HepG2 (cell line): ENCODE measurements around the gene HOXB2. TPM values are rescaled to one million over a fixed set of nuclear protein-coding genes. Genes with fewer than 3 reads are reported as not detected.

Experiments used
- ATAC-seq: fragments of 200-7000 bp; cut with Tn5 transposase; 3 replicates; pipeline ENCODE4 v1.9.1; 2020; ENCODE audit warnings: mild to moderate bottlenecking, moderate library complexity
- BruUV-seq: library from RNA; stranded (reverse); fragments of 400-500 nt; replicated peaks from 2 replicates; lab custom pipeline; 2021; lab: Mats Ljungman, UMichigan
- CTCF ChIA-PET: fragments of 300-600 bp; formaldehyde crosslinking; extraction: SDS; loops from one replicate; lab custom pipeline; 2021; ENCODE audit warnings: low total read pairs, inconsistent platforms, low intra/inter-chr PET ratio; lab: Yijun Ruan, JAX
- POLR2A ChIA-PET: fragments of 350-600 bp; sonication (Branson Sonifier 250); formaldehyde crosslinking; loops from one replicate; lab custom pipeline; 2020; ENCODE audit warnings: antibody characterized with exemption, inconsistent platforms; lab: Yijun Ruan, JAX
- DNase-seq: peaks from one replicate; pipeline ENCODE4 v3.0.0-alpha.2; 2015; ENCODE audit warnings: low spot score
- FAIRE-seq: peaks from 3 replicates; lab custom pipeline; 2011; peaks lifted over from hg19 to GRCh38; lab: Jason Lieb, UNC
- H2AFZ ChIP-seq: one replicate; pipeline ENCODE4 v1.6.1; 2011; ENCODE audit warnings: low read length, inconsistent platforms
- H3K27ac ChIP-seq: fragments of 300-600 bp; 3 replicates; pipeline ENCODE4 v1.8.0; 2011; ENCODE audit warnings: mixed run types, mild to moderate bottlenecking, mixed read lengths, low read length, inconsistent platforms; ENCODE audit not compliant: insufficient read depth; ENCODE audit errors: extremely low read length
- H3K27me3 ChIP-seq, 2 experiments: fragments of 200-600 bp in 1 of 2; 2 replicates in 1 of 2; 3 replicates in 1 of 2; pipeline versions ENCODE4 v1.6.0 to v1.8.0; 2011; ENCODE audit warnings: low read length in 2 of 2, mild to moderate bottlenecking in 2 of 2, moderate library complexity in 2 of 2, inconsistent platforms in 1 of 2; ENCODE audit not compliant: insufficient read depth in 2 of 2, control insufficient read depth in 1 of 2
- H3K36me3 ChIP-seq, 2 experiments: fragments of 200-600 bp in 1 of 2; replicated peaks in 1 of 2; 2 replicates in 1 of 2; 3 replicates in 1 of 2; pipeline versions ENCODE4 v1.5.1 to v1.8.0; 2011; ENCODE audit warnings: low read length in 2 of 2, inconsistent platforms in 1 of 2; ENCODE audit not compliant: insufficient read depth in 2 of 2, control insufficient read depth in 1 of 2
- H3K4me1 ChIP-seq: 2 replicates; pipeline ENCODE4 v1.5.1; 2012; ENCODE audit warnings: low read length, inconsistent platforms; ENCODE audit not compliant: insufficient read depth
- H3K4me2 ChIP-seq: 2 replicates; pipeline ENCODE4 v1.6.0; 2011; ENCODE audit warnings: low read depth, low read length, inconsistent platforms
- H3K4me3 ChIP-seq, 3 experiments: fragments of 200-600 bp in 1 of 3; sonication (generic), shearing (Covaris generic) in 1 of 3; replicated peaks in 1 of 3; 2 replicates each; pipeline ENCODE4 v1.5.1; 2011 to 2016; ENCODE audit warnings: low read length in 3 of 3, inconsistent platforms in 2 of 3, low read depth in 2 of 3, mild to moderate bottlenecking in 2 of 3, control low read depth in 1 of 3, mixed read lengths in 1 of 3; ENCODE audit not compliant: insufficient read depth in 1 of 3
- H3K79me2 ChIP-seq: one replicate; pipeline ENCODE4 v1.6.1; 2011; ENCODE audit warnings: low read length, inconsistent platforms; ENCODE audit not compliant: insufficient read depth
- H3K9ac ChIP-seq: 2 replicates; pipeline ENCODE4 v1.6.0; 2011; ENCODE audit warnings: mild to moderate bottlenecking, low read depth, low read length, inconsistent platforms; ENCODE audit not compliant: insufficient read depth
- H3K9me3 ChIP-seq: 2 replicates; pipeline ENCODE4 v1.5.1; 2012; ENCODE audit warnings: mild to moderate bottlenecking, low read length
- H4K20me1 ChIP-seq: 2 replicates; pipeline ENCODE4 v1.6.0; 2011; ENCODE audit warnings: inconsistent platforms, mild to moderate bottlenecking, low read length, moderate library complexity; ENCODE audit not compliant: insufficient read depth
- CTCF ChIP-seq: sonication (generic); formaldehyde crosslinking; IDR thresholded peaks from 2 replicates; pipeline ENCODE4 v1.5.0; 2020; ENCODE audit warnings: mild to moderate bottlenecking, missing genetic modification reagents, moderate library complexity
- GATAD2A ChIP-seq: IDR thresholded peaks from 2 replicates; pipeline ENCODE4 v1.6.1; 2016
- GPBP1L1 ChIP-seq: sonication (generic); formaldehyde crosslinking; IDR thresholded peaks from 2 replicates; pipeline ENCODE4 v1.5.0; 2020; ENCODE audit warnings: mild to moderate bottlenecking, missing genetic modification reagents
- HES4 ChIP-seq: sonication (generic); formaldehyde crosslinking; IDR thresholded peaks from 2 replicates; pipeline ENCODE4 v1.9.0; 2021; ENCODE audit warnings: mild to moderate bottlenecking, missing genetic modification reagents, borderline replicate concordance
- KDM4B ChIP-seq: sonication (generic); formaldehyde crosslinking; IDR thresholded peaks from 2 replicates; pipeline ENCODE4 v1.4.0; 2020; ENCODE audit warnings: missing genetic modification reagents
- KMT2B ChIP-seq: IDR thresholded peaks from 2 replicates; pipeline ENCODE4 v1.6.1; 2016; ENCODE audit warnings: missing genetic modification reagents, missing compliant biosample characterization
- MYC ChIP-seq: sonication (generic); formaldehyde crosslinking; IDR thresholded peaks from 2 replicates; pipeline ENCODE4 v1.9.0; 2021; ENCODE audit warnings: missing genetic modification reagents, borderline replicate concordance
- NFKBIZ ChIP-seq: IDR thresholded peaks from 2 replicates; pipeline ENCODE4 v1.6.1; 2018; ENCODE audit warnings: missing genetic modification reagents, missing compliant biosample characterization
- NR2F6 ChIP-seq, 2 experiments: IDR thresholded peaks; 2 replicates each; pipeline ENCODE4 v1.6.1; 2016; ENCODE audit warnings: antibody characterized with exemption in 1 of 2, mild to moderate bottlenecking in 1 of 2
- SOX5 ChIP-seq: IDR thresholded peaks from 2 replicates; pipeline ENCODE4 v1.6.1; 2016; ENCODE audit warnings: borderline replicate concordance
- TBP ChIP-seq: sonication (generic); formaldehyde crosslinking; IDR thresholded peaks from 2 replicates; pipeline ENCODE4 v1.5.0; 2020; ENCODE audit warnings: missing genetic modification reagents
- TBX2 ChIP-seq: sonication (generic); formaldehyde crosslinking; IDR thresholded peaks from 2 replicates; pipeline ENCODE4 v1.5.0; 2020; ENCODE audit warnings: missing genetic modification reagents, mild to moderate bottlenecking, borderline replicate concordance
- TBX3 ChIP-seq: fragments of 450-650 bp; IDR thresholded peaks from 2 replicates; pipeline ENCODE4 v1.6.1; 2017; ENCODE audit warnings: antibody characterized with exemption, mild to moderate bottlenecking, inconsistent platforms, borderline replicate concordance
- TEAD2 ChIP-seq: sonication (generic); formaldehyde crosslinking; IDR thresholded peaks from 2 replicates; pipeline ENCODE4 v1.9.0; 2021; ENCODE audit warnings: missing genetic modification reagents
- ZNF160 ChIP-seq: sonication (generic); formaldehyde crosslinking; IDR thresholded peaks from 2 replicates; pipeline ENCODE4 v1.8.0; 2022; ENCODE audit warnings: mild to moderate bottlenecking, inconsistent platforms, missing genetic modification reagents
- ZNF562 ChIP-seq: sonication (generic); formaldehyde crosslinking; IDR thresholded peaks from 2 replicates; pipeline ENCODE4 v1.8.0; 2022; ENCODE audit warnings: missing genetic modification reagents, borderline replicate concordance
- ZNF780A ChIP-seq: sonication (generic); formaldehyde crosslinking; IDR thresholded peaks from 2 replicates; pipeline ENCODE4 v1.8.0; 2022; ENCODE audit warnings: mild to moderate bottlenecking, missing genetic modification reagents, moderate library complexity
- ZNF788 ChIP-seq: sonication (generic); formaldehyde crosslinking; IDR thresholded peaks from 2 replicates; pipeline ENCODE4 v1.5.0; 2020; ENCODE audit warnings: mild to moderate bottlenecking, missing genetic modification reagents, borderline replicate concordance
- ZNF883 ChIP-seq: sonication (generic); formaldehyde crosslinking; IDR thresholded peaks from 2 replicates; pipeline ENCODE4 v1.5.1; 2020; ENCODE audit warnings: mild to moderate bottlenecking, missing genetic modification reagents; ENCODE audit errors: not compliant biosample characterization
- WGBS: methylation state at CpG from one replicate; pipeline ENCODE4 v1.1.6; 2017; ENCODE audit warnings: low lambda C conversion rate; 5-methylcytosine and 5-hydroxymethylcytosine counted together
- in situ Hi-C: cut with HindIII; loops from 2 replicates; pipeline ENCODE4 v1.10.0; 2017; ENCODE audit warnings: low pct_unique_long_range_greater_than_20kb; ENCODE audit not compliant: extremely low pct_ligation_motif_present
- intact Hi-C: fragments of 100-400 bp; cut with micrococcal nuclease; formaldehyde crosslinking; loops from one replicate; pipeline ENCODE4 v1.10.0; 2022; ENCODE audit not compliant: unreplicated experiment
- polyA plus RNA-seq, 8 experiments: library from polyadenylated mRNA; depleted of rRNA in 3 of 8; stranded (reverse) in 7 of 8; unstranded in 1 of 8; fragments of >200 nt; fragmentation: Illumina TruSeq in 4 of 8; extraction: Trizol in 4 of 8; gene quantifications; 2 replicates each; pipeline versions ENCODE4 v1.2.1 to v1.2.3, GENCODE V29; 2011 to 2016; ENCODE audit warnings: low read depth in 4 of 8, missing spikeins in 1 of 8, mixed read lengths in 1 of 8; ENCODE audit not compliant: insufficient read depth in 1 of 8
- total RNA-seq, 5 experiments: library from RNA; depleted of rRNA; stranded (reverse); fragments of >200 nt; fragmentation: Illumina TruSeq; extraction: Trizol; gene quantifications; 2 replicates each; pipeline ENCODE4 v1.2.3, GENCODE V29; 2016; ENCODE audit warnings: low read depth in 1 of 5

HOXB2 gene
- total and polyA plus RNA-seq, 2 of the 13 experiments (the other 11 are each of a cell fraction or from before 2014, with no cell fraction given): not detected

GRCh38 chr17:48532261-48532660 lies 12.6 kb downstream of the HOXB2 start:
- CTCF ChIA-PET: no interaction called here

More at GRCh38 chr17:48532261-48532660, 12.6 kb downstream of the HOXB2 start:
- in situ Hi-C loops (no loop called here), intact Hi-C loops (no loop called here)
- Histone ChIP-seq H3K9me3 (no peaks in the 10 kb centered on the region), H3K4me3 (no peak overlapping the region), H3K4me1 (no peaks in the 10 kb centered on the region), H3K27me3 (peaks cover 3 to 53% of the 10 kb centered on the region in 2 experiments), H3K9ac (no peak overlapping the region), H3K4me2 (no peak overlapping the region), H3K36me3 (no peaks in the 10 kb centered on the region), H3K79me2 (no peaks in the 10 kb centered on the region), H3K27ac (no peak overlapping the region), H2AFZ (no peak overlapping the region), H4K20me1 (no peaks in the 10 kb centered on the region)
- POLR2A ChIA-PET: no interaction called here
- BruUV-seq: no TSS peak
- 33% methylated on average over 4 of the region's 8 CpGs for WGBS
- DNase-seq: no peak
- ATAC-seq: no peak
- no peak for FAIRE-seq
- TF ChIP-seq NFKBIZ (CRISPR knock-in tag) (no peak), ZNF780A (CRISPR knock-in tag) (no peak), HES4 (CRISPR knock-in tag) (no peak), CTCF (CRISPR knock-in tag) (no peak), TBP (no peak), KDM4B (no peak), ZNF160 (no peak), KMT2B (CRISPR knock-in tag) (no peak), NR2F6 (IDR thresholded peaks at IDR 0.05) (no peak), NR2F6 (CRISPR knock-in tag; IDR thresholded peaks at IDR 0.05) (no peak), SOX5 (CRISPR knock-in tag) (no peak), ZNF788 (CRISPR knock-in tag) (no peak), MYC (CRISPR knock-in tag) (no peak), GPBP1L1 (CRISPR knock-in tag) (no peak), ZNF562 (CRISPR knock-in tag) (no peak), GATAD2A (CRISPR knock-in tag) (no peak), TEAD2 (no peak), TBX3 (no peak), ZNF883 (CRISPR knock-in tag) (no peak), TBX2 (CRISPR knock-in tag) (no peak)
